ENCODE data around the gene TWNK.

Gene TWNK

DNA sequence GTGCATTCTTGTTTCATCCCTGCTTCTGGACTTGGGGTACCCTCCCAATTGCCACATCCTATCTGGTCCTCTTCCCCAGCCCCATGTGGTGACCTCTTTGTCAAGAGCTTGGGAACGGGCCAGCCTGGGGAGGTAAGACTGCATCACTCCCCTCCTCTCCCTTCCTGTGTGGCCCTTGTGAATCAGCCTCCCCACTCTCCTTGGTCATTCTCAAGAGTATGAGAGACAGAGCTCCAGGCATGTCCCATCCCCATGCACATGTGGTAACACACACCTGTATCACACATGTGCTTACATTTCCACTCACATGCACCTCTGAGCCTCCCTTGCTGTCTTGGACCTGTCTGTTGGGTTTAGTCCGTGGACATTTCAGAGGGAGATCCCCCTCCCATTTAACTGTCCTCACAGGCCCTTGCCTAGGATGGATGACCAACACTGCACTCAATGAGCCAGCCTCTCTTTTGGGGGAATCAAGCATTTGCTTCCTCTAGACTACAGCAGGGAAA, 2.6 kb upstream of the TWNK start:
- TF ChIP-seq, protein P1, sequence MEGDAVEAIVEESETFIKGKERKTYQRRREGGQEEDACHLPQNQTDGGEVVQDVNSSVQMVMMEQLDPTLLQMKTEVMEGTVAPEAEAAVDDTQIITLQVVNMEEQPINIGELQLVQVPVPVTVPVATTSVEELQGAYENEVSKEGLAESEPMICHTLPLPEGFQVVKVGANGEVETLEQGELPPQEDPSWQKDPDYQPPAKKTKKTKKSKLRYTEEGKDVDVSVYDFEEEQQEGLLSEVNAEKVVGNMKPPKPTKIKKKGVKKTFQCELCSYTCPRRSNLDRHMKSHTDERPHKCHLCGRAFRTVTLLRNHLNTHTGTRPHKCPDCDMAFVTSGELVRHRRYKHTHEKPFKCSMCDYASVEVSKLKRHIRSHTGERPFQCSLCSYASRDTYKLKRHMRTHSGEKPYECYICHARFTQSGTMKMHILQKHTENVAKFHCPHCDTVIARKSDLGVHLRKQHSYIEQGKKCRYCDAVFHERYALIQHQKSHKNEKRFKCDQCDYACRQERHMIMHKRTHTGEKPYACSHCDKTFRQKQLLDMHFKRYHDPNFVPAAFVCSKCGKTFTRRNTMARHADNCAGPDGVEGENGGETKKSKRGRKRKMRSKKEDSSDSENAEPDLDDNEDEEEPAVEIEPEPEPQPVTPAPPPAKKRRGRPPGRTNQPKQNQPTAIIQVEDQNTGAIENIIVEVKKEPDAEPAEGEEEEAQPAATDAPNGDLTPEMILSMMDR (IDR thresholded peaks at IDR 0.05; ENCODE audit: control insufficient read depth, extremely low read depth, insufficient read depth), result no peak
- H3K4me3 ChIP-seq (ENCODE audit: low read depth, low read length), result no peak overlapping the region
- DNase-seq (ENCODE audit: low read depth), result no peak

DNA sequence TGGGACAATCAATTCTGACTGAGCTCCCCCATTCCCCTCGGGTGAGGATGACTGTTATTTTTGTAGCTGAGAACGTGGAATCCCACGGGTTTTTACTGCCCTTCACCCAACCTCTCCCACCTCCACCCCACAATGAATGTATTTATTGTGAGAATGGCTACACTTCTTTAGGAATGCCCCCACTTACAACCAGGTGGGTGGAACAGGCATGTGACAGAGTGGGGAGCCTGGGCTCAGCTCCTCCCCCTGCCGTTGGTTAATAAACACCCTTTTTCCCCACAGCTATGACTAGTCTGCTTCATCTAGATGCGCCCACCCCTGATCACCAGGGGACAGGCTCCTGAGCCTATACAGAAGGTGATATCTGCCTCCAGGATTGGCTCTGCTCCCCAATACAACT, 2.0 kb upstream of the TWNK start:
- DNase-seq (ENCODE audit: low read depth), result no peak
- TF ChIP-seq, protein P1 (IDR thresholded peaks at IDR 0.05; ENCODE audit: control insufficient read depth, extremely low read depth, insufficient read depth), result no peak
- H3K4me3 ChIP-seq (ENCODE audit: low read depth, low read length), result no peak overlapping the region

DNA sequence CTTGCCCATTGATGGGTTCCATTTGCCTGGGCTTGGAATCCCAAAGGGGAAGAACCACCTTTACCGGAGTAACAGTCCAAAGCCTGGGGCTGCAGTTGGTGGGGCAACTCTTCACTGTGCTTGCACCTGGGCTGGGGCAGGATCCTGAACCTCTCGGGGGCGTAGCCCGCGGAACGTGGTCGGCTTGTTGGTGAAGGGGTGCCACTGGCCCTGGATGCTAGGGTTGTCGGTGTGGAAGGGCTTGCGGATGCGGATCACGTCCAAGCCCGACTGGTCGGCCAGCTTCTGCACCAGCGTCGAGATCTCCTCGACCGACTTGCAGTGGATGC, 756 bp upstream of the TWNK start:
- TF ChIP-seq, protein P1 (IDR thresholded peaks at IDR 0.05; ENCODE audit: control insufficient read depth, extremely low read depth, insufficient read depth), result no peak
- DNase-seq (ENCODE audit: low read depth), result no peak
- peak overlapping the region; percentile 88 for H3K4me3 ChIP-seq (ENCODE audit: low read depth, low read length)

DNA sequence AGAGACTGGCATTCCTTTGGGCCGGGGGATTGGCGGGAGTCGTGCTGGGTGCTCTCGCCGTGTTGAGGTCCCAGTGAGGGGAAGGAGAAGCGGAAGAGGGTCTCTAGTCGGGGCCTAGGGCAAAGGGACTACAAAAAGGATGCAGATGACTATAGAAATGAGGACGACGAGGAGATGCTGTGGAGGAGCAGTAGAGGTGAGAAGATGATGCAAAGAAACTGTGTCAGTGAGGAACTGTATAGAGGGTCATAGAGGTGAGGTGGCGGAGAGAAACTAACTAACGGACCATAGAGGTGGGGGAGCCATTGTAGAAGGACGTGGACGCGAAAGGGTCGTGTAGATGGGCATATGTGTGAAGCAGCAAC, 324 bp downstream of the TWNK start:
- H3K4me3 ChIP-seq (ENCODE audit: low read depth, low read length), result peak overlapping the region; percentile 88
- TF ChIP-seq, protein P1 (IDR thresholded peaks at IDR 0.05; ENCODE audit: control insufficient read depth, extremely low read depth, insufficient read depth), result no peak
- DNase-seq (ENCODE audit: low read depth), result no peak

DNA sequence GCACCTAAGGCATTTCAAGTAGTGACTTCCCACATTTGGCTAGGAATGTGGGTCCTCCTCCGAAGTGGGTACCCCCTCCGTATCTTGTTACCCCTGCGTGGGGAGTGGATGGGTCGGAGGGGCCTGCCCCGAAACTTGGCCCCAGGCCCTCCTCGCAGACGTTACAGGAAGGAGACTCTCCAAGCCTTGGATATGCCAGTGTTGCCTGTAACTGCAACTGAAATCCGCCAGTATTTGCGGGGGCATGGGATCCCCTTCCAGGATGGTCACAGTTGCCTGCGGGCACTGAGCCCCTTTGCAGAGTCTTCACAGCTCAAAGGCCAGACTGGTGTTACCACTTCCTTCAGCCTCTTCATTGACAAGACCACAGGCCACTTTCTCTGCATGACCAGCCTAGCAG, 823 bp downstream of the TWNK start:
- no peak for DNase-seq (ENCODE audit: low read depth)
- TF ChIP-seq, protein P1 (IDR thresholded peaks at IDR 0.05; ENCODE audit: control insufficient read depth, extremely low read depth, insufficient read depth), result no peak
- peak overlapping the region; percentile 88 for H3K4me3 ChIP-seq (ENCODE audit: low read depth, low read length)

DNA sequence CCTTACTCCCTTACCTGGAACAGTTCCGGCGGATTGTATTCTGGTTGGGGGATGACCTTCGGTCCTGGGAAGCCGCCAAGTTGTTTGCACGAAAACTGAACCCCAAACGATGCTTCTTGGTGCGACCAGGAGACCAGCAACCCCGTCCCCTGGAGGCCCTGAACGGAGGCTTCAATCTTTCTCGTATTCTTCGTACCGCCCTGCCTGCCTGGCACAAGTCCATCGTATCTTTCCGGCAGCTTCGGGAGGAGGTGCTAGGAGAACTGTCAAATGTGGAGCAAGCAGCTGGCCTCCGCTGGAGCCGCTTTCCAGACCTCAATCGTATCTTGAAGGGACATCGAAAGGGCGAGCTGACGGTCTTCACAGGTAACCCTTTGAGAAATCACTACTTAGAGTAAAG, 1.7 kb downstream of the TWNK start:
- peak overlapping the region; percentile 88; the same call in 1 of the 2 replicates for H3K4me3 ChIP-seq (ENCODE audit: low read depth, low read length)
- TF ChIP-seq, protein P1 (IDR thresholded peaks at IDR 0.05; ENCODE audit: control insufficient read depth, extremely low read depth, insufficient read depth), result no peak
- no peak for DNase-seq (ENCODE audit: low read depth)

DNA sequence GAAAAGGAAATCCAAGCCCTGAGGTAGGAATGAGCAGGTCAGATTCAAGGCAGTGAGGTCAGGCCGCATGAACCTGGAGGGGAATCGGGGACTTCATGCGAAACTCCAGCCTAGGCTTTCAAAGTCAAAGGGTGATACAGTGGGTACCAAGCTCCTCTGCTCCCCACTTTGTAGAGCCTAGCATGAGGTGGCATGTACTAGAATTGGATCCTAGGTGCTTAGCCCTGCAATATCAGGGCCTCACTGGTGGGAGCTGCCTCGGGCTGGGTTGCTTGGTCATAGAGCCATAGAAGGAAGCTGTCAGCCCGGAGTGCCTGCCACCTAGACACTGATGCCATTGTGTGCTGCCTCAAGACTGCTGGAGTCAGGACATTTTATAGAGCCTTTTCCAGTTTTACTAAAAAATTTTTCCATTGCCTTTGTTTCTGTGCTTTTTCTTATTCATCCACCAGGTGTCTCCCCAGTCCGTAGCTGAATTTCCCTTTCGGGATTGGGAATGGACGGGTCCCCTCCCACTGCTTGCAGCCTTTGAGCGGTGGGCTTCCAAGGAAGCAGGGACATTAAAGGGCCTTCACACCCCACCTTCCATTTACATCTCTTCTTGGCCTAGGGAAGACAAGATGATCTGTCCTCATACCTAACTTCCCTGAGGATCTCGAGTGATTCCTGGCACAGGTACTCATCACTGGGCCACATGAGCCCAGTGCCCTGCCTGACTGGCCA, 6.8 kb downstream of the TWNK start:
- no peak for DNase-seq (ENCODE audit: low read depth)
- H3K4me3 ChIP-seq (ENCODE audit: low read depth, low read length), result no peak overlapping the region
- TF ChIP-seq, protein P1 (IDR thresholded peaks at IDR 0.05; ENCODE audit: control insufficient read depth, extremely low read depth, insufficient read depth), result peak; percentile 34
